ENCODE measurements around the gene GPR150. TPM values are rescaled to one million over a fixed set of nuclear protein-coding genes. Genes with fewer than 3 reads are reported as not detected.

GPR150 gene
- total RNA-seq, 1 donor: 0.36 TPM

DNA sequence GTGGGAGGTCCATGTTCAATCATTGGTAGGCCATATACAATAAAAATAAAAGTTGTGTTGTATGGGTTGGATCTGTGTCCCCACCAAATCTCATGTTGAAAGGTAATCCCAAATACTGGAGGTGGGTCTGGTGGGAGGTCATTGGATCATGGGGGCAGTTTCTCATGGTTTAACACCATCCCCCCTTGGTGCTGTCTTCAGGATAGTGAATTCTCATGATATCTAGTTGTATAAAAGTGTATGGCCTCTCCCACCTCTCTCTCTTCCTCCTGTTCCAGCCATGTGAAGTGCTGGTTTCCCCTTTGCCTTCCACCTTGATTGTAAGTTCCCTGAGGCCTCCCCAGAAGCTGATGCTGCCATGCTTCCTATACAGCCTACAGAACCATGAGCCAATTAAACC, 47.8 kb downstream of the GPR150 start:
- no peaks in the 10 kb centered on the region for H4K20me1 ChIP-seq (ENCODE audit: insufficient read depth, low read length)
- H3K4me1 ChIP-seq (ENCODE audit: insufficient read depth, low read length): peaks cover 33% of the 10 kb centered on the region
- H3K79me2 ChIP-seq (ENCODE audit: insufficient read depth, low read length): no peaks in the 10 kb centered on the region
- H3K27me3 ChIP-seq (ENCODE audit: insufficient read depth, low read length): no peaks in the 10 kb centered on the region
- no peaks in the 10 kb centered on the region for H3K36me3 ChIP-seq (ENCODE audit: insufficient read depth, low read length)
- no peak for DNase-seq (ENCODE audit: insufficient read length, low spot score, missing footprints)
- H2AFZ ChIP-seq (ENCODE audit: low read length): no peak overlapping the region
- H3K27ac ChIP-seq (ENCODE audit: low read depth, low read length): no peak overlapping the region
- TF ChIP-seq, protein P1, sequence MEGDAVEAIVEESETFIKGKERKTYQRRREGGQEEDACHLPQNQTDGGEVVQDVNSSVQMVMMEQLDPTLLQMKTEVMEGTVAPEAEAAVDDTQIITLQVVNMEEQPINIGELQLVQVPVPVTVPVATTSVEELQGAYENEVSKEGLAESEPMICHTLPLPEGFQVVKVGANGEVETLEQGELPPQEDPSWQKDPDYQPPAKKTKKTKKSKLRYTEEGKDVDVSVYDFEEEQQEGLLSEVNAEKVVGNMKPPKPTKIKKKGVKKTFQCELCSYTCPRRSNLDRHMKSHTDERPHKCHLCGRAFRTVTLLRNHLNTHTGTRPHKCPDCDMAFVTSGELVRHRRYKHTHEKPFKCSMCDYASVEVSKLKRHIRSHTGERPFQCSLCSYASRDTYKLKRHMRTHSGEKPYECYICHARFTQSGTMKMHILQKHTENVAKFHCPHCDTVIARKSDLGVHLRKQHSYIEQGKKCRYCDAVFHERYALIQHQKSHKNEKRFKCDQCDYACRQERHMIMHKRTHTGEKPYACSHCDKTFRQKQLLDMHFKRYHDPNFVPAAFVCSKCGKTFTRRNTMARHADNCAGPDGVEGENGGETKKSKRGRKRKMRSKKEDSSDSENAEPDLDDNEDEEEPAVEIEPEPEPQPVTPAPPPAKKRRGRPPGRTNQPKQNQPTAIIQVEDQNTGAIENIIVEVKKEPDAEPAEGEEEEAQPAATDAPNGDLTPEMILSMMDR (IDR thresholded peaks at IDR 0.05; ENCODE audit: extremely low read depth, low read depth, low read length): no peak
- H3K9me3 ChIP-seq (ENCODE audit: low read depth, low read length): no peaks in the 10 kb centered on the region
- no peak overlapping the region for H3K4me2 ChIP-seq (ENCODE audit: insufficient read depth, low read length)
- no peak overlapping the region for H3K4me3 ChIP-seq (ENCODE audit: insufficient read depth, low read length)

DNA sequence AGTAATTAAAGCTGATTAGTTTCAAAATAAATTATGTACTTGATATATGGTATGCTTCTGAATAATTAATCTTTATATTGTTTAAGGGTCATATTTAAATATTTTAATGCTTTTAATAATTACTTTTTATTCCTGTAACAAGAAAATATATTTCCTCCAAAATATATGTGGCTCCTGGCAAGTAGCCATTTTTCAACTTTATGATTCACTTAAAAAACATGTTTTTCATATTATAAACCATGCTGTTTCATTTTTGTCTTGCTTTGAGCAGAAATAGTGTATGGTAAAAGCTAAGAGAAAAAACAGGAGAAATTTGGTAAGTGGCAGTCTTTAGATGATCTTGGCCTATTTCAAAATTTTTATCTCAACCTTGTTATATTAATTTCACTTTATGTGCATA, 48.3 kb downstream of the GPR150 start:
- H2AFZ ChIP-seq (ENCODE audit: low read length): no peak overlapping the region
- H3K4me2 ChIP-seq (ENCODE audit: insufficient read depth, low read length): no peak overlapping the region
- H3K4me3 ChIP-seq (ENCODE audit: insufficient read depth, low read length): no peak overlapping the region
- H3K27ac ChIP-seq (ENCODE audit: low read depth, low read length): no peak overlapping the region
- no peaks in the 10 kb centered on the region for H4K20me1 ChIP-seq (ENCODE audit: insufficient read depth, low read length)
- no peaks in the 10 kb centered on the region for H3K27me3 ChIP-seq (ENCODE audit: insufficient read depth, low read length)
- H3K4me1 ChIP-seq (ENCODE audit: insufficient read depth, low read length): peaks cover 33% of the 10 kb centered on the region
- no peak for DNase-seq (ENCODE audit: insufficient read length, low spot score, missing footprints)
- no peaks in the 10 kb centered on the region for H3K79me2 ChIP-seq (ENCODE audit: insufficient read depth, low read length)
- TF ChIP-seq, protein P1 (IDR thresholded peaks at IDR 0.05; ENCODE audit: extremely low read depth, low read depth, low read length): no peak
- no peaks in the 10 kb centered on the region for H3K36me3 ChIP-seq (ENCODE audit: insufficient read depth, low read length)
- H3K9me3 ChIP-seq (ENCODE audit: low read depth, low read length): no peaks in the 10 kb centered on the region

DNA sequence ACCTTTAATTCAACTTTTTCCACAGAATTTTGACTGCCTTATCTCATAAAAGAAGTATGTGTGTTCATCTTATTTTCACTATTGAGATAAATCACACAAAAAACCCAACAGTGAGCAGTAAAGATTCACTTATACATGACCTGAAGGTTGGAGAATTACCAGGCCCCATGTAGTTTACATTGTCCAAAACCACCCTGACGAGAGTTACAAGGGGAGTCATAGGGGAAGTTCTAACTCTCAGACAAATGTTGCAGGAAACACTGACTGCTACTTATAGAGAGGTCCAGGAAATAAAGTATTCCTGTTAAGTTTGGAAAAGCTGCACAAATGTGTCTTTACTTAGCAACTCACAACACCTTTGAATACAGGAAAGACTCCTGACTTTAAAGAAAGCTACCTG, 48.8 kb downstream of the GPR150 start:
- Histone ChIP-seq H3K9me3 (ENCODE audit: low read depth, low read length) (no peaks in the 10 kb centered on the region), H3K79me2 (ENCODE audit: insufficient read depth, low read length) (no peaks in the 10 kb centered on the region), H2AFZ (ENCODE audit: low read length) (peak overlapping the region; percentile 5), H3K4me3 (ENCODE audit: insufficient read depth, low read length) (no peak overlapping the region), H3K4me2 (ENCODE audit: insufficient read depth, low read length) (no peak overlapping the region), H3K36me3 (ENCODE audit: insufficient read depth, low read length) (no peaks in the 10 kb centered on the region), H4K20me1 (ENCODE audit: insufficient read depth, low read length) (no peaks in the 10 kb centered on the region), H3K27me3 (ENCODE audit: insufficient read depth, low read length) (no peaks in the 10 kb centered on the region), H3K4me1 (ENCODE audit: insufficient read depth, low read length) (peaks cover 33% of the 10 kb centered on the region), H3K27ac (ENCODE audit: low read depth, low read length) (peak overlapping the region; percentile 81)
- DNase-seq (ENCODE audit: insufficient read length, low spot score, missing footprints): no peak
- TF ChIP-seq, protein P1 (IDR thresholded peaks at IDR 0.05; ENCODE audit: extremely low read depth, low read depth, low read length): no peak

DNA sequence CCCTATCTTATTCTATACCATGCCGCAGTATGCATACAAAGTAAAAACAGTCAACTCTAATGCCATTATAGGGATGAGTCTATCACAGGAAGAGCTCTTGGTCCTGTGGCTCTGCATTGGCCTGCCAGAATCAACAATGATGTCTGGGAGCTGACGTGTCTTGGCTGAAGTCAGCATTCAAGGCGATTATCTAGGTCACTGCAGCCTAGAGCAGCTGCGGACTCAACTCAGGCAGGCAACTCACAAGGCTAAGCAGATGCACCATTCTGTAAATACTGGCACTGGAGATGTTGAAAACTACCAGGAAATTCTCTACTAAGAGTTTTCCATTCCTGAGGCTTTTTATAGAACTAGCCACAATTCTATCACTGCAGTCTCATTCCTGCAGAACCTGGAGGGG, 49.7 kb downstream of the GPR150 start:
- TF ChIP-seq, protein P1 (IDR thresholded peaks at IDR 0.05; ENCODE audit: extremely low read depth, low read depth, low read length): no peak
- H3K27me3 ChIP-seq (ENCODE audit: insufficient read depth, low read length): no peaks in the 10 kb centered on the region
- H2AFZ ChIP-seq (ENCODE audit: low read length): no peak overlapping the region
- H3K36me3 ChIP-seq (ENCODE audit: insufficient read depth, low read length): no peaks in the 10 kb centered on the region
- H3K4me1 ChIP-seq (ENCODE audit: insufficient read depth, low read length): peaks cover 30% of the 10 kb centered on the region
- peak; percentile 81 for DNase-seq (ENCODE audit: insufficient read length, low spot score, missing footprints)
- peak overlapping the region; percentile 54 for H3K4me2 ChIP-seq (ENCODE audit: insufficient read depth, low read length)
- H3K4me3 ChIP-seq (ENCODE audit: insufficient read depth, low read length): no peak overlapping the region
- H3K27ac ChIP-seq (ENCODE audit: low read depth, low read length): peak overlapping the region; percentile 81
- no peaks in the 10 kb centered on the region for H4K20me1 ChIP-seq (ENCODE audit: insufficient read depth, low read length)
- no peaks in the 10 kb centered on the region for H3K79me2 ChIP-seq (ENCODE audit: insufficient read depth, low read length)
- H3K9me3 ChIP-seq (ENCODE audit: low read depth, low read length): no peaks in the 10 kb centered on the region
